Astrocyte of the cerebellum (primary cell): ENCODE data around the gene GGNBP2.

Source experiments
- DNase-seq: peaks from one replicate; pipeline ENCODE4 v3.0.0-alpha.2; 2011; ENCODE audit warnings: low read depth
- H3K4me3 ChIP-seq: 2 replicates; pipeline ENCODE4 v1.5.1; 2011; ENCODE audit warnings: mild to moderate bottlenecking, low read depth, low read length, moderate library complexity
- CTCF ChIP-seq: IDR thresholded peaks from 2 replicates; pipeline ENCODE4 v1.5.1; 2012; ENCODE audit warnings: low read length, low read depth, moderate library complexity, mild to moderate bottlenecking; ENCODE audit errors: missing control alignments
- in situ Hi-C: cut with HindIII; loops from 2 replicates; pipeline ENCODE4 v1.10.0; 2017; ENCODE audit warnings: low sequenced_read_pairs

GGNBP2 gene

GRCh38 chr17:36578671-36579070 is 34.0 kb downstream of the GGNBP2 start:
- in situ Hi-C loops, result no loop called here
- no peak overlapping the region for H3K4me3 ChIP-seq
- no peak for TF ChIP-seq CTCF
- no peak for DNase-seq

GRCh38 chr17:36583787-36584186 is 39.1 kb downstream of the GGNBP2 start:
- no peak for DNase-seq
- in situ Hi-C loops, result no loop called here

GRCh38 chr17:36586138-36586537 is 41.4 kb downstream of the GGNBP2 start:
- H3K4me3 ChIP-seq, result no peak overlapping the region
- in situ Hi-C loops, result no loop called here
- DNase-seq, result no peak
- TF ChIP-seq CTCF, result no peak

More at GRCh38 chr17:36583787-36584186, 39.1 kb downstream of the GGNBP2 start:
- no peak for TF ChIP-seq CTCF
- no peak overlapping the region for H3K4me3 ChIP-seq

GRCh38 chr17:36590082-36590481 is 45.4 kb downstream of the GGNBP2 start:
- no peak for TF ChIP-seq CTCF
- no peak for DNase-seq
- H3K4me3 ChIP-seq, result no peak overlapping the region
- in situ Hi-C loops, result no loop called here

GRCh38 chr17:36591434-36592315 is 47.0 kb downstream of the GGNBP2 start, which contains the start of gene DHRS11:
TSS of gene DHRS11 (plus strand) at chr17:36591879. CDS start at chr17:36592010, 131 bp downstream.
- TF ChIP-seq CTCF, result no peak
- DNase-seq, result no peak
- in situ Hi-C loops, result no loop called here
- H3K4me3 ChIP-seq, result peak within 1 kb of the TSS; percentile 58

GRCh38 chr17:36592316-36592715 is 47.6 kb downstream of the GGNBP2 start:
- DNase-seq, result no peak
- in situ Hi-C loops, result no loop called here
- peak overlapping the region; percentile 58 for H3K4me3 ChIP-seq

More at GRCh38 chr17:36592316-36592715, 47.6 kb downstream of the GGNBP2 start:
- no peak for TF ChIP-seq CTCF
